SK-N-SH treated with all-trans-retinoic acid at 6 μM for 48 hours (cell line): ENCODE measurements around the gene DLK1.

Experiments used
- ATAC-seq: fragments of 200-7000 bp; cut with Tn5 transposase; 3 replicates; pipeline ENCODE4 v1.9.1; 2020; ENCODE audit warnings: mild to moderate bottlenecking, moderate library complexity
- ARNTL ChIP-seq: fragments of 450-650 bp; formaldehyde crosslinking; IDR thresholded peaks from 2 replicates; pipeline ENCODE4 v1.5.0; 2020; ENCODE audit warnings: low read depth, mild to moderate bottlenecking, moderate library complexity, borderline replicate concordance
- BACH2 ChIP-seq: fragments of 250-450 bp; sonication (Bioruptor Pico); IDR thresholded peaks from 2 replicates; pipeline ENCODE4 v1.9.0; 2021; ENCODE audit warnings: mild to moderate bottlenecking, borderline replicate concordance
- CSDC2 ChIP-seq: fragments of 250-450 bp; sonication (Bioruptor Pico); IDR thresholded peaks from 2 replicates; pipeline ENCODE4 v1.5.0; 2020; ENCODE audit warnings: mild to moderate bottlenecking, moderate library complexity
- ESRRG ChIP-seq: fragments of 250-450 bp; sonication (Bioruptor Pico); IDR thresholded peaks from 2 replicates; pipeline ENCODE4 v1.6.1; 2021; ENCODE audit warnings: mild to moderate bottlenecking
- GLIS3 ChIP-seq: fragments of 250-450 bp; sonication (Bioruptor Pico); IDR thresholded peaks from 2 replicates; pipeline ENCODE4 v1.5.0; 2020; ENCODE audit warnings: mild to moderate bottlenecking, moderate library complexity
- ISL1 ChIP-seq: fragments of 250-450 bp; sonication (Bioruptor Pico); IDR thresholded peaks from 2 replicates; pipeline ENCODE4 v2.1.2; 2022; ENCODE audit warnings: mild to moderate bottlenecking, moderate library complexity
- OSR1 ChIP-seq: fragments of 250-450 bp; sonication (Bioruptor Pico); IDR thresholded peaks from 2 replicates; pipeline ENCODE4 v1.8.0; 2022; ENCODE audit warnings: moderate library complexity, mild to moderate bottlenecking, inconsistent platforms
- PPARA ChIP-seq: fragments of 250-450 bp; sonication (Bioruptor Pico); IDR thresholded peaks from 2 replicates; pipeline ENCODE4 v1.5.0; 2020; ENCODE audit warnings: mild to moderate bottlenecking, borderline replicate concordance
- RARB ChIP-seq: fragments of 250-450 bp; sonication (Bioruptor Pico); IDR thresholded peaks from 2 replicates; pipeline ENCODE4 v1.8.0; 2021; ENCODE audit warnings: mild to moderate bottlenecking, moderate library complexity
- SNAI2 ChIP-seq: fragments of 250-450 bp; sonication (Bioruptor Pico); IDR thresholded peaks from 2 replicates; pipeline ENCODE4 v1.5.0; 2020; ENCODE audit warnings: mild to moderate bottlenecking, moderate library complexity
- TOX ChIP-seq: fragments of 250-450 bp; sonication (Bioruptor Pico); IDR thresholded peaks from 2 replicates; pipeline ENCODE4 v1.8.0; 2021; ENCODE audit warnings: mild to moderate bottlenecking, moderate library complexity, borderline replicate concordance
- ZC3H10 ChIP-seq: fragments of 250-450 bp; sonication (Bioruptor Pico); IDR thresholded peaks from 2 replicates; pipeline ENCODE4 v1.5.1; 2021; ENCODE audit warnings: mild to moderate bottlenecking, moderate library complexity
- ZFP3 ChIP-seq: fragments of 250-450 bp; sonication (Bioruptor Pico); IDR thresholded peaks from 2 replicates; pipeline ENCODE4 v1.5.0; 2020; ENCODE audit warnings: mild to moderate bottlenecking, moderate library complexity
- ZFP30 ChIP-seq: fragments of 450-650 bp; formaldehyde crosslinking; IDR thresholded peaks from 2 replicates; pipeline ENCODE4 v1.5.0; 2022; ENCODE audit warnings: mild to moderate bottlenecking, moderate library complexity
- ZNF565 ChIP-seq: fragments of 450-650 bp; formaldehyde crosslinking; conservative IDR thresholded peaks from 2 replicates; pipeline ENCODE4 v1.5.0; 2020; ENCODE audit warnings: low read depth, mild to moderate bottlenecking, moderate library complexity
- ZNF70 ChIP-seq: fragments of 450-650 bp; formaldehyde crosslinking; IDR thresholded peaks from 2 replicates; pipeline ENCODE4 v1.5.0; 2020; ENCODE audit warnings: mild to moderate bottlenecking, moderate library complexity
- ZNF8 ChIP-seq: fragments of 450-650 bp; formaldehyde crosslinking; IDR thresholded peaks from 2 replicates; pipeline ENCODE4 v1.5.0; 2020; ENCODE audit warnings: mild to moderate bottlenecking, moderate library complexity
- TF ChIP-seq, protein P1 (sequence below): fragments of 250-450 bp; sonication (Bioruptor Pico); IDR thresholded peaks from 2 replicates; pipeline ENCODE4 v1.8.0; 2020; ENCODE audit warnings: mild to moderate bottlenecking, moderate library complexity, borderline replicate concordance
- TF ChIP-seq, protein P2 (sequence below): fragments of 250-450 bp; sonication (Bioruptor Pico); IDR thresholded peaks from 2 replicates; pipeline ENCODE4 v1.5.0; 2020; ENCODE audit warnings: mild to moderate bottlenecking, moderate library complexity
- TF ChIP-seq, protein P3 (sequence below): fragments of 250-450 bp; sonication (Bioruptor Pico); IDR thresholded peaks from 2 replicates; pipeline ENCODE4 v1.5.1; 2020; ENCODE audit warnings: low read depth, mild to moderate bottlenecking, moderate library complexity

DLK1 gene

GRCh38 chr14:100785626-100786025 lies 58.9 kb downstream of the DLK1 start (continued):
- TF ChIP-seq, protein P1, sequence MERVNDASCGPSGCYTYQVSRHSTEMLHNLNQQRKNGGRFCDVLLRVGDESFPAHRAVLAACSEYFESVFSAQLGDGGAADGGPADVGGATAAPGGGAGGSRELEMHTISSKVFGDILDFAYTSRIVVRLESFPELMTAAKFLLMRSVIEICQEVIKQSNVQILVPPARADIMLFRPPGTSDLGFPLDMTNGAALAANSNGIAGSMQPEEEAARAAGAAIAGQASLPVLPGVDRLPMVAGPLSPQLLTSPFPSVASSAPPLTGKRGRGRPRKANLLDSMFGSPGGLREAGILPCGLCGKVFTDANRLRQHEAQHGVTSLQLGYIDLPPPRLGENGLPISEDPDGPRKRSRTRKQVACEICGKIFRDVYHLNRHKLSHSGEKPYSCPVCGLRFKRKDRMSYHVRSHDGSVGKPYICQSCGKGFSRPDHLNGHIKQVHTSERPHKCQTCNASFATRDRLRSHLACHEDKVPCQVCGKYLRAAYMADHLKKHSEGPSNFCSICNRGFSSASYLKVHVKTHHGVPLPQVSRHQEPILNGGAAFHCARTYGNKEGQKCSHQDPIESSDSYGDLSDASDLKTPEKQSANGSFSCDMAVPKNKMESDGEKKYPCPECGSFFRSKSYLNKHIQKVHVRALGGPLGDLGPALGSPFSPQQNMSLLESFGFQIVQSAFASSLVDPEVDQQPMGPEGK (CRISPR knock-in tag), result no peak
- TF ChIP-seq ZNF8 (CRISPR knock-in tag), result no peak
- TF ChIP-seq ARNTL, result no peak
- no peak for TF ChIP-seq ZC3H10 (CRISPR knock-in tag)
- no peak for TF ChIP-seq ESRRG (CRISPR knock-in tag)
- no peak for TF ChIP-seq ZFP30 (CRISPR knock-in tag)
- no peak for TF ChIP-seq ZFP3
- no peak for TF ChIP-seq RARB (CRISPR knock-in tag)

DNA sequence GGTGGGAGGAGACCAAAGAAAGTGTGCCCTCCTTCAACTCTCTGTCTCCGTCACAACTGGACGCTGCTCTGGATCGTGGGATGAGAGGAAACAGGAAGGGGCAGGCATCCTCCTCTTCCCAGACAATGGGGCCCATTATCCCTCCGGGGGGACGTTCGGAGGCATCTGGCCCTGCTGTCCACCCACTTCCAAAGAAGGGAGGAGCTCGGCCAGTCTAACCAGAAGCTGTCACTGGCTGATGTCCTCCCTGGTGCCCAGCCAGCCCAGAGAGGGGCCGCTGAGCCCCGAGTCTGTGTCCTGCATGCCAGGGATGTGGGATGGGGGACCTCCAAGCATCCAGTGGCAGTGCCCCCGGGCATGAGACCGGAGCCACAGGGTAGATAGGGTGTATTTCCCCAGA lies 59.4 kb downstream of the DLK1 start:
- TF ChIP-seq ISL1 (no peak), ESRRG (CRISPR knock-in tag) (no peak), SNAI2 (CRISPR knock-in tag) (no peak), ZNF70 (no peak), GLIS3 (CRISPR knock-in tag) (no peak), ZNF565 (CRISPR knock-in tag) (no peak), CSDC2 (CRISPR knock-in tag) (no peak), PPARA (CRISPR knock-in tag) (no peak), ZNF8 (CRISPR knock-in tag) (no peak), TOX (CRISPR knock-in tag) (no peak), OSR1 (CRISPR knock-in tag) (no peak)
- TF ChIP-seq, protein P2, sequence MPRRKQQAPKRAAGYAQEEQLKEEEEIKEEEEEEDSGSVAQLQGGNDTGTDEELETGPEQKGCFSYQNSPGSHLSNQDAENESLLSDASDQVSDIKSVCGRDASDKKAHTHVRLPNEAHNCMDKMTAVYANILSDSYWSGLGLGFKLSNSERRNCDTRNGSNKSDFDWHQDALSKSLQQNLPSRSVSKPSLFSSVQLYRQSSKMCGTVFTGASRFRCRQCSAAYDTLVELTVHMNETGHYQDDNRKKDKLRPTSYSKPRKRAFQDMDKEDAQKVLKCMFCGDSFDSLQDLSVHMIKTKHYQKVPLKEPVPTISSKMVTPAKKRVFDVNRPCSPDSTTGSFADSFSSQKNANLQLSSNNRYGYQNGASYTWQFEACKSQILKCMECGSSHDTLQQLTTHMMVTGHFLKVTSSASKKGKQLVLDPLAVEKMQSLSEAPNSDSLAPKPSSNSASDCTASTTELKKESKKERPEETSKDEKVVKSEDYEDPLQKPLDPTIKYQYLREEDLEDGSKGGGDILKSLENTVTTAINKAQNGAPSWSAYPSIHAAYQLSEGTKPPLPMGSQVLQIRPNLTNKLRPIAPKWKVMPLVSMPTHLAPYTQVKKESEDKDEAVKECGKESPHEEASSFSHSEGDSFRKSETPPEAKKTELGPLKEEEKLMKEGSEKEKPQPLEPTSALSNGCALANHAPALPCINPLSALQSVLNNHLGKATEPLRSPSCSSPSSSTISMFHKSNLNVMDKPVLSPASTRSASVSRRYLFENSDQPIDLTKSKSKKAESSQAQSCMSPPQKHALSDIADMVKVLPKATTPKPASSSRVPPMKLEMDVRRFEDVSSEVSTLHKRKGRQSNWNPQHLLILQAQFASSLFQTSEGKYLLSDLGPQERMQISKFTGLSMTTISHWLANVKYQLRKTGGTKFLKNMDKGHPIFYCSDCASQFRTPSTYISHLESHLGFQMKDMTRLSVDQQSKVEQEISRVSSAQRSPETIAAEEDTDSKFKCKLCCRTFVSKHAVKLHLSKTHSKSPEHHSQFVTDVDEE (CRISPR knock-in tag), result no peak
- no peak for ATAC-seq

DNA sequence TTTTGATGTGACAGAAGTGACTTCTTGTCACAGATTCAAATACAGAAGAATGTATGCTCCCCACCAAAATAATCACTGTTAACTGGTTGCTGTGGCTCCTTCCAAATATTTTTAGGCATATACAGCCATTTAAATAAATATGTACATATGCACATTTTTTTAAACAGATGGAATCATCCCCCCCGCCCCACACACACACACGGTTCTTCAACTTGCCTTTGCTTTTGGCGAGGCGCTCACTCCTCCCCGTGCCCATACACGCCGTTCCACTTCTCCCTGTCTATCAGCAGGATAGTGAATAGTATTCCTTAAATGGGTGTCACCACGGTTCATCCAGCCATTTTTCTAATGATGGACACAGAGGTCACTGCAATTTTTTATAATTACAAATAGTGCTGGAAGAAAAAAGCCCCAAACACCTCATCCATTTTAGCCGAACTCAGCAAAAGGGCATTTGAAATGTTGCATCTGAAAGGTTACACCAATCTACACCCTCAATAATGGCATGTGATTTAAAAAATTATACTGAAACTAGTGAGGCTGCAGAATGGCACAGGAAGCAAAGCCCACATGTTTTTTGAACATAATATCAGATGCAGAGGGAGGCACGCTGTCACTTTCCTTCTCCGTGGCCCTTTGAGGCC lies 60.0 kb downstream of the DLK1 start:
- no peak for TF ChIP-seq ZNF70
- no peak for TF ChIP-seq SNAI2 (CRISPR knock-in tag)
- no peak for TF ChIP-seq GLIS3 (CRISPR knock-in tag)
- TF ChIP-seq CSDC2 (CRISPR knock-in tag), result no peak
- TF ChIP-seq, protein P1 (CRISPR knock-in tag), result no peak
- TF ChIP-seq OSR1 (CRISPR knock-in tag), result no peak
- no peak for TF ChIP-seq RARB (CRISPR knock-in tag)
- TF ChIP-seq, protein P2 (CRISPR knock-in tag), result no peak
- TF ChIP-seq, protein P3, sequence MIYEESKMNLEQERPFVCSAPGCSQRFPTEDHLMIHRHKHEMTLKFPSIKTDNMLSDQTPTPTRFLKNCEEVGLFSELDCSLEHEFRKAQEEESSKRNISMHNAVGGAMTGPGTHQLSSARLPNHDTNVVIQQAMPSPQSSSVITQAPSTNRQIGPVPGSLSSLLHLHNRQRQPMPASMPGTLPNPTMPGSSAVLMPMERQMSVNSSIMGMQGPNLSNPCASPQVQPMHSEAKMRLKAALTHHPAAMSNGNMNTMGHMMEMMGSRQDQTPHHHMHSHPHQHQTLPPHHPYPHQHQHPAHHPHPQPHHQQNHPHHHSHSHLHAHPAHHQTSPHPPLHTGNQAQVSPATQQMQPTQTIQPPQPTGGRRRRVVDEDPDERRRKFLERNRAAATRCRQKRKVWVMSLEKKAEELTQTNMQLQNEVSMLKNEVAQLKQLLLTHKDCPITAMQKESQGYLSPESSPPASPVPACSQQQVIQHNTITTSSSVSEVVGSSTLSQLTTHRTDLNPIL, result no peak
- no peak for TF ChIP-seq ARNTL
- TF ChIP-seq ZFP3, result no peak
- TF ChIP-seq BACH2, result no peak
- TF ChIP-seq ZNF565 (CRISPR knock-in tag), result no peak
- no peak for TF ChIP-seq ZC3H10 (CRISPR knock-in tag)
- TF ChIP-seq ZFP30 (CRISPR knock-in tag), result no peak
- no peak for ATAC-seq
